Endodermal cell (in vitro differentiated cells): ENCODE results near the gene ZNF133. TPM values are rescaled to one million over a fixed set of nuclear protein-coding genes. Genes with fewer than 3 reads are reported as not detected.
A peak's percentile ranks its signal among the peaks of the same experiment; 100 is the strongest.
"Not testable (repeated sequence)": the region's sequence is repeated elsewhere in the genome, so short reads cannot be mapped to it uniquely, and the experiment has no call there.

Source experiments
- DNase-seq: peaks from one replicate; pipeline ENCODE4 v3.0.0-alpha.2; 2017
- H3K27ac ChIP-seq: 2 replicates; pipeline ENCODE4 v1.5.1; 2013; ENCODE audit warnings: mild to moderate bottlenecking, low read depth, low read length, moderate library complexity
- H3K27me3 ChIP-seq: 2 replicates; pipeline ENCODE4 v1.6.1; 2013; ENCODE audit warnings: mild to moderate bottlenecking, low read length, moderate library complexity; ENCODE audit not compliant: insufficient read depth, control insufficient read depth, poor library complexity, severe bottlenecking
- H3K36me3 ChIP-seq: 2 replicates; pipeline ENCODE4 v1.7.0; 2013; ENCODE audit warnings: mild to moderate bottlenecking, low read length, moderate library complexity; ENCODE audit not compliant: control insufficient read depth, insufficient read depth
- H3K4me1 ChIP-seq: one replicate; pipeline ENCODE4 v1.7.0; 2013; ENCODE audit warnings: low read length; ENCODE audit not compliant: control insufficient read depth, insufficient read depth
- H3K4me3 ChIP-seq: 2 replicates; pipeline ENCODE4 v1.5.1; 2013; ENCODE audit warnings: mild to moderate bottlenecking, low read length, moderate library complexity
- H3K9ac ChIP-seq: 2 replicates; pipeline ENCODE4 v1.6.1; 2013; ENCODE audit warnings: mild to moderate bottlenecking, low read length, moderate library complexity; ENCODE audit not compliant: poor library complexity, severe bottlenecking; ENCODE audit errors: extremely low read depth
- H3K9me3 ChIP-seq: 2 replicates; pipeline ENCODE4 v1.6.1; 2013; ENCODE audit warnings: mild to moderate bottlenecking, low read length, moderate library complexity; ENCODE audit not compliant: control insufficient read depth
- H3K27ac Mint-ChIP-seq: 2 replicates; pipeline ENCODE4 v1.8.0; 2020; ENCODE audit warnings: mixed read lengths
- H3K27me3 Mint-ChIP-seq: 2 replicates; pipeline ENCODE4 v1.8.0; 2021; ENCODE audit warnings: mild to moderate bottlenecking, mixed read lengths; ENCODE audit not compliant: insufficient read depth
- H3K36me3 Mint-ChIP-seq: 2 replicates; pipeline ENCODE4 v1.8.0; 2020; ENCODE audit warnings: low read depth, mixed read lengths
- H3K4me1 Mint-ChIP-seq: 2 replicates; pipeline ENCODE4 v1.8.0; 2020; ENCODE audit warnings: mixed read lengths
- H3K4me3 Mint-ChIP-seq: 2 replicates; pipeline ENCODE4 v1.8.0; 2020; ENCODE audit warnings: mild to moderate bottlenecking, moderate library complexity, mixed read lengths
- H3K9me3 Mint-ChIP-seq: 2 replicates; pipeline ENCODE4 v1.8.0; 2020; ENCODE audit warnings: mild to moderate bottlenecking, mixed read lengths
- WGBS, 2 experiments: methylation state at CpG; one replicate each; pipeline versions ENCODE4 v1.1.5 to v1.1.7; 2013; ENCODE audit warnings: missing lambda C conversion rate in 2 of 2, mixed read lengths in 1 of 2; ENCODE audit not compliant: insufficient coverage in 1 of 2, insufficient read length in 1 of 2; 5-methylcytosine and 5-hydroxymethylcytosine counted together
- total RNA-seq, 2 donors: library from RNA; stranded (reverse); fragmentation: NEBNext Ultra II Directional in 1 of 2; extraction: Animal tissue kit (Norgen Biotek cat#: 25700) in 1 of 2; gene quantifications; 2 replicates in 1 of 2; 3 replicates in 1 of 2; pipeline ENCODE4 v1.2.1, GENCODE V29; 2021
- TF ChIP-seq, protein P1 (sequence below): fragments of 200-600 bp; sonication (generic); conservative IDR thresholded peaks from 2 replicates; pipeline ENCODE4 v1.5.0; 2021; ENCODE audit warnings: antibody characterized with exemption, mild to moderate bottlenecking

The ZNF133 gene
- total RNA-seq, 2 donors from 2014 or later, result 16.7 to 22.9 TPM

DNA sequence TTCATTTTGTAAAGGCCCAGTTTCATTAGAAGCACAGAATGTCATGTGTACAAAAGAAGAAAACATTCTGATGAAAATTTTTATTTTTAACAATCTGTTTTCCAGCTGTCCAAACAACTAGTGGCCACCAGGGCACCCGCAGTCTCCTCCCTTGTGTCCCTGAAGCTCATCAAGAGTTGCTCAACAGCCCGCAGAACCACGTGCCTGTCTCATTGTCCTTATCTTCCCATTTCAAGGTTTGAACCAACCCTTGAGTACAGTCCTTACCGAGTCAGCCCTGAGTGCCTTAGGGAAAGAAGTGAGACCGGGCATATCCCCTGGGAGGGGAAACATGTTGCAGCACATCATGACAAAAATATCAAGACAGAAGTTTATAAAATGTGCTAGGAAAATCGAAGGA is 15.9 kb upstream of the ZNF133 start:
- H3K27me3 ChIP-seq, result peaks cover 4% of the 10 kb centered on the region
- no peaks in the 10 kb centered on the region for H3K36me3 Mint-ChIP-seq
- H3K36me3 ChIP-seq, result no peaks in the 10 kb centered on the region
- DNase-seq, result no peak
- no peak overlapping the region for H3K4me3 ChIP-seq
- H3K9me3 ChIP-seq, result no peaks in the 10 kb centered on the region
- no peak overlapping the region for H3K9ac ChIP-seq
- peaks cover 8% of the 10 kb centered on the region for H3K4me1 Mint-ChIP-seq
- no peaks in the 10 kb centered on the region for H3K9me3 Mint-ChIP-seq
- no peaks in the 10 kb centered on the region for H3K4me1 ChIP-seq
- peaks cover 2% of the 10 kb centered on the region for H3K27me3 Mint-ChIP-seq
- no peak overlapping the region for H3K4me3 Mint-ChIP-seq
- 84 to 97% methylated on average over 4 to 6 of the region's 6 CpGs for WGBS, 2 experiments
- no peak overlapping the region for H3K27ac ChIP-seq
- no peak overlapping the region for H3K27ac Mint-ChIP-seq
- TF ChIP-seq, protein P1, sequence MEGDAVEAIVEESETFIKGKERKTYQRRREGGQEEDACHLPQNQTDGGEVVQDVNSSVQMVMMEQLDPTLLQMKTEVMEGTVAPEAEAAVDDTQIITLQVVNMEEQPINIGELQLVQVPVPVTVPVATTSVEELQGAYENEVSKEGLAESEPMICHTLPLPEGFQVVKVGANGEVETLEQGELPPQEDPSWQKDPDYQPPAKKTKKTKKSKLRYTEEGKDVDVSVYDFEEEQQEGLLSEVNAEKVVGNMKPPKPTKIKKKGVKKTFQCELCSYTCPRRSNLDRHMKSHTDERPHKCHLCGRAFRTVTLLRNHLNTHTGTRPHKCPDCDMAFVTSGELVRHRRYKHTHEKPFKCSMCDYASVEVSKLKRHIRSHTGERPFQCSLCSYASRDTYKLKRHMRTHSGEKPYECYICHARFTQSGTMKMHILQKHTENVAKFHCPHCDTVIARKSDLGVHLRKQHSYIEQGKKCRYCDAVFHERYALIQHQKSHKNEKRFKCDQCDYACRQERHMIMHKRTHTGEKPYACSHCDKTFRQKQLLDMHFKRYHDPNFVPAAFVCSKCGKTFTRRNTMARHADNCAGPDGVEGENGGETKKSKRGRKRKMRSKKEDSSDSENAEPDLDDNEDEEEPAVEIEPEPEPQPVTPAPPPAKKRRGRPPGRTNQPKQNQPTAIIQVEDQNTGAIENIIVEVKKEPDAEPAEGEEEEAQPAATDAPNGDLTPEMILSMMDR, result peak; percentile 64

DNA sequence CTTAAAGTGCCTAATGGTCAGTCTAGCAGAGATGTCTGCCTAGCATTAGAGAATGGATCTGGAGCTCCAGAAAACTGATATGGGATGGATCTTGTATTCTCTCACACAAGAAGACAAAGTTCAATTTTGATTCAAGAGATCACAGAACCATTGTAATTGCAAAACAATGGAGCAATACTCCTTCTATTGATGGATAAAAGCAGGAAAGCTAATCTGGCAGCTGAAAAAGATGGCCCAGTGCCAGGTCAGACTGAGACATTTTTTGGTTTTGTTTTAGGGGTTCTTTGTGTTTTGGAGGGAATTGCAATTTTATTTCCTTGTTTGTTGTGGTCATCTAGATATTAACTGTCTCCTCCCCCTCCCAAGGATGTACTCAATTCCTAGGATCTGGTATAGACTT is 14.6 kb upstream of the ZNF133 start:
- Histone ChIP-seq H3K4me3 (no peak overlapping the region), H3K9ac (no peak overlapping the region), H3K27ac (no peak overlapping the region), H3K36me3 (no peaks in the 10 kb centered on the region), H3K9me3 (no peaks in the 10 kb centered on the region), H3K4me1 (no peaks in the 10 kb centered on the region), H3K27me3 (peaks cover 4% of the 10 kb centered on the region)
- peaks cover 8% of the 10 kb centered on the region for H3K27me3 Mint-ChIP-seq
- TF ChIP-seq, protein P1, result no peak
- H3K4me3 Mint-ChIP-seq, result no peak overlapping the region
- no peaks in the 10 kb centered on the region for H3K9me3 Mint-ChIP-seq
- H3K27ac Mint-ChIP-seq, result no peak overlapping the region
- H3K4me1 Mint-ChIP-seq, result no peaks in the 10 kb centered on the region
- no peak for DNase-seq
- no peaks in the 10 kb centered on the region for H3K36me3 Mint-ChIP-seq

DNA sequence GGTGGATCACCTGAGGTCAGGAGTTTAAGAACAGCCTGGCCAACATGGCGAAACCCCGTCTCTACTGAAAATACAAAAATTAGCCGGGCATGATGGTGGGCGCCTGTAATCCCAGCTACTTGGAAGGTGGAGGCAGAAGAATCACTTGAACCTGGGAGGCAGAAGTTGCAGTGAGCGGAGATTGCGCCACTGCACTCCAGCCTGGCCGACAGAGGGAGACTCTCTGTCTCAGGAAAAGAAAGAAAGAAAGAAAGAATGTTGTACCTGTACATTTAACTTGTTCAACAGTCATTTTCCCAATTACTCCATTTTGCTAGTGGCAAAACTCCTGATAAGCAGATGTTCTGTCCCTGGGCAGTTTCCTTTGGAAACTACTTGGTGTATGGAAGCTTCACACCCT is 12.4 kb upstream of the ZNF133 start:
- peaks cover 26% of the 10 kb centered on the region for H3K27me3 Mint-ChIP-seq
- TF ChIP-seq, protein P1, result peak; percentile 40
- H3K9ac ChIP-seq, H3K4me1 ChIP-seq, H3K4me3 Mint-ChIP-seq, H3K27ac ChIP-seq, H3K36me3 ChIP-seq, H3K9me3 Mint-ChIP-seq, H3K4me1 Mint-ChIP-seq, H3K9me3 ChIP-seq, H3K4me3 ChIP-seq, H3K27ac Mint-ChIP-seq, DNase-seq, H3K36me3 Mint-ChIP-seq: not testable (repeated sequence)
- H3K27me3 ChIP-seq, result peaks cover 23% of the 10 kb centered on the region
- 90 to 100% methylated on average over 4 to 7 of the region's 7 CpGs for WGBS, 2 experiments
